Fibroblast of lung (primary cell): ENCODE measurements around the gene ABR.

ENCODE experiments used
- CTCF ChIP-seq, 2 donors: IDR thresholded peaks in 1 of 2; conservative IDR thresholded peaks in 1 of 2; 1 replicate in 1 of 2; 2 replicates in 1 of 2; pipeline ENCODE4 v1.5.1; 2011 to 2012; ENCODE audit warnings: low read length in 2 of 2, control low read depth in 1 of 2, inconsistent platforms in 1 of 2, low read depth in 1 of 2, mild to moderate bottlenecking in 1 of 2
- EZH2 ChIP-seq: IDR thresholded peaks from 2 replicates; pipeline ENCODE4 v1.5.1; 2012; ENCODE audit warnings: low read length, control low read depth, mild to moderate bottlenecking; ENCODE audit errors: missing control alignments

- no peak for TF ChIP-seq CTCF (conservative IDR thresholded peaks at IDR 0.05 in 1 of 2, IDR thresholded peaks at IDR 0.05 in 1 of 2; ENCODE audit: low read depth in 1 of 2, low read length in 2 of 2)
- no peak for TF ChIP-seq EZH2
These were observed 75.6 kb downstream of the ABR start for GRCh38 chr17:1104222-1104621.
